HEK293 (cell line): ENCODE results near the gene VASN.

ENCODE experiments used
- CTCF ChIP-seq: fragments of 450-650 bp; formaldehyde crosslinking; IDR thresholded peaks from 2 replicates; pipeline ENCODE4 v1.5.1; 2016; ENCODE audit warnings: missing biosample characterization, missing genetic modification characterization
- PRDM1 ChIP-seq: fragments of 450-650 bp; formaldehyde crosslinking; IDR thresholded peaks from 2 replicates; pipeline ENCODE4; 2016; ENCODE audit warnings: missing biosample characterization, missing genetic modification characterization
- SETDB1 ChIP-seq: IDR thresholded peaks from one replicate; pipeline ENCODE4 v1.6.1; 2017; ENCODE audit warnings: mild to moderate bottlenecking, low read length, moderate library complexity, mixed read lengths; ENCODE audit not compliant: insufficient read length
- TRIM28 ChIP-seq: IDR thresholded peaks from 2 replicates; pipeline ENCODE4 v1.6.1; 2011; ENCODE audit warnings: low read length, control low read depth, borderline replicate concordance
- ZFP37 ChIP-seq: fragments of 450-650 bp; formaldehyde crosslinking; IDR thresholded peaks from 2 replicates; pipeline ENCODE4 v1.5.1; 2016; ENCODE audit warnings: missing biosample characterization, missing genetic modification characterization
- ZFP41 ChIP-seq: fragments of 450-650 bp; formaldehyde crosslinking; IDR thresholded peaks from 2 replicates; pipeline ENCODE4 v1.5.1; 2016; ENCODE audit warnings: missing biosample characterization, missing genetic modification characterization, borderline replicate concordance
- ZNF223 ChIP-seq: fragments of 450-650 bp; formaldehyde crosslinking; IDR thresholded peaks from 2 replicates; pipeline ENCODE4 v1.5.1; 2016; ENCODE audit warnings: missing biosample characterization, missing genetic modification characterization
- ZNF518A ChIP-seq: fragments of 450-650 bp; formaldehyde crosslinking; conservative IDR thresholded peaks from 2 replicates; pipeline ENCODE4 v1.5.1; 2016; ENCODE audit warnings: low read depth, missing biosample characterization, missing genetic modification characterization
- ZNF660 ChIP-seq: fragments of 450-650 bp; IDR thresholded peaks from 2 replicates; pipeline ENCODE4 v1.5.1; 2018; ENCODE audit warnings: missing biosample characterization, mild to moderate bottlenecking, missing genetic modification characterization
- ZNF76 ChIP-seq: fragments of 450-650 bp; formaldehyde crosslinking; IDR thresholded peaks from 2 replicates; pipeline ENCODE4; 2016; ENCODE audit warnings: low read depth, missing biosample characterization, missing genetic modification characterization, borderline replicate concordance
- ZNF768 ChIP-seq: fragments of 450-650 bp; formaldehyde crosslinking; IDR thresholded peaks from 2 replicates; pipeline ENCODE4 v1.5.1; 2018; ENCODE audit warnings: missing biosample characterization, mild to moderate bottlenecking, missing genetic modification characterization

GRCh38 chr16:4327386-4328045 lies 44.1 kb upstream of the VASN start:
- no peak for TF ChIP-seq CTCF
- TF ChIP-seq PRDM1 (tag by site-specific recombination), result no peak
- no peak for TF ChIP-seq SETDB1
- no peak for TF ChIP-seq ZNF518A (tag by site-specific recombination)
- TF ChIP-seq ZFP37 (tag by site-specific recombination), result no peak
- TF ChIP-seq ZNF660 (tag by site-specific recombination), result no peak
- no peak for TF ChIP-seq TRIM28
- TF ChIP-seq ZFP41 (tag by site-specific recombination), result no peak
- TF ChIP-seq ZNF223 (tag by site-specific recombination), result no peak
- TF ChIP-seq ZNF76 (tag by site-specific recombination), result no peak
- no peak for TF ChIP-seq ZNF768 (tag by site-specific recombination)
